Stimulated activated CD4-positive, alpha-beta T cell treated with anti-CD3 and anti-CD28 coated beads, Interleukin-1b, Interleukin-23, amount 100 ng/mL, for 4 hours (primary cell): ENCODE measurements around the gene KLF13.
A peak's percentile ranks its signal among the peaks of the same experiment; 100 is the strongest.

Source experiments
- DNase-seq, 2 donors: peaks; one replicate each; pipeline ENCODE4 v3.0.0-alpha.2; 2020; ENCODE audit warnings: low read depth in 2 of 2

Gene KLF13

DNA sequence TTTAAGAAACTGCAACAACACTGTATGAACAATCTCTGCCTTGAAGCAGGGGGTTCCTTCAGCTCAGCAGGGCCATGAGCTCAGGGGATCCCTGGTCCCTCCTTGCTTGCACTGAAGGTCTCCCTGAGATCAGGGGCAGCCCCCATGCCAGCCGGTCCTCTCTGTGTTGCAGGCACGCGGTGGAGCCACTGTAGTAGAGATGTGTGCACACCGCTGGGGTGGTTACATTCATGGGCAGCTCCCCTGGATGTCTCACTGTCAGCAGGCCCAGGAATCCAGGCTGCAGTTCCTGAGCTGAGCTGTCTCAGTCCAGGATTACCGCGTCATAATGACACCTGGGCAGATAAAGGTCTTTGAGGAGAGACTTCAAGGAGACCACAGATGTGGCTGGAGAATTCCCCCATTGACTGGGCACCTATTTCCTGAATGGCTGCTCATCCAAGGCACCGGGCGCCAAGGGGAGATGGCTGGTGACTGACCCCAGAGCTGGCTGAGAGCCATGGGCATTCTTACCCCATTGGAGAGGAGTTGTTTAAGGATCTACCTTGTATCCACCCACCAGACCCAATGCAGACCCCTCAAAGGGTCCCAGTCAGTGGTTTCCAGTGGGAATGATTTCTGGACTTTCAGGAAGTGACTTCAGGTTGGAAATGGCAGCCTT, 10.4 kb upstream of the KLF13 start:
- no peak for DNase-seq

DNA sequence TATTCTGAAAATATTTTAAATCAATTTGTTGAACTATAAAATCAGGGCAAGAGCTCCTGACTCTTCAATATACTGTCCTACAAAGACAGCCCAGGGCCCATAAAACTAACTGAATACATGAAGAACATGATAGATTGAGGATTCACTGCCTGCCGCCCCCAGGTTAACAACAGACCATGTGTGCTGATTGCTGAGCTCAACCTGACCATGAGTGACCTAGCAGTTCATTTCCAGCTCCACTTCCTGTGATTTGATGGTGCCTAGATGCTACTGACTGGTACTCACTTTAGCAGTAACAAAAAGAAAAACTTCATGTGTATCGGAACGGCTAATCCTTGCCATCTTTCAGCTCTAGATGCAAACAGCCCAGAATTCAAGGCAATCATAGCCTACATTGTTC, 9.6 kb upstream of the KLF13 start:
- DNase-seq, result no peak

DNA sequence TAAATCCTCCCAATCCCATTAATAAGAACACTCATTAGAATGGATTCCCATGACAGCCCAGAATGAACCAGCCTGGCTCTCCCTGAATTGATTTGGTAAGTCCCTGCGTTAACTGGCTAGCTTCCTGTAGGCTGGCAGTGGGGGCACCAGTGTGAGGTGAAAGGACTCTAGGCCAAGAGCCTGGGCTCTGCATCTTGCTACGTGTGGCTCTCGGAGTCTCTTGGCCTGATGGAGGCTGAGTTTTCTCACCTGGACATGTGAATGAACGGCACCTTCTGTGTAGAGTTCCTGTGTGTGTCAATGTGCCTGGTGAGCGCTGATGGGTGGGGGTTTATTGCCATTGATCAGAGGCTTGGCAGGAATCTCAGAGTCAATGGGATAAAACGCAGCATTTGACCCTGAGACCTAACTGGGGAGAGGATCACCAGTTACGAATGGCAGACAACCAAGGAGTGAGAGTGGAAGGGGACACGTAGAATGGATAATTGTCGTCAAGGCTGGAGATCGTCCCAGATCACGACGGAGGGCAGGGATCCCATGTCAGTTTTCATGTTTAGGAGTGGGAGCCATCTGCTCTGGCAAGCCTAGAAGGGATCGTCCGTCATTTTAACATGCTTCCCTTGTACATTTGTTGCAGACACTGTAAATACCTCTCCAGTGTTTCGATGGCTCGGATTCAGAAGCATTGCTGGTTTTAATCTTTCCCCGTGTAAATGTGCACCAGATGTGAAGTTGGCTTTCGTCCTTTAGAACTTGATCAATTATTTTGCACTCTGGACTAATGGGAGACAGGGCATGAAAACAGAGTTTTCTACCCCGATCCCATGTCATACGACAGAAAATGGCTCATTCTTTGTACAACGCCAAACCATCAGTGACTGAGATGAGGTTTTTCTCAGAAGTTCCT, 9.0 kb upstream of the KLF13 start:
- no peak for DNase-seq

DNA sequence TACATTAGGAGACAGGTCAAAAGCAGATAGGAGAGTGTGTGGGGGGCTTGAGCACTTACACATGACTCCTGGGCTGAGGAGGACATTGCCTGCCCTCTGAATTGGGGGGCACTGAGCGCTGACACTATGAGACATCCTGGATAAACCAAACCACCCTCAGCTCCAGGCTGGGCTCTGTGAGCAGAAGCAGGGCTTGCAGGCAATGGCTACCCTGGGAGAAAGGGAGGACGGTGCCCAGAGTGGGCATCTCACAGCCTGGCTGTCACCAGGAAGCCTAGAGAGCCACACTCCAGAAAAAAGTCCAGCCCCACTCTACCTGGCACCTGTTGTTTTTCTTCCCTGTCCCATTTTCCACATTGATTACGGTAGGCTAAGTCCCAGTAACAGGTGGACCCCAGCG, 8.2 kb upstream of the KLF13 start:
- no peak for DNase-seq

DNA sequence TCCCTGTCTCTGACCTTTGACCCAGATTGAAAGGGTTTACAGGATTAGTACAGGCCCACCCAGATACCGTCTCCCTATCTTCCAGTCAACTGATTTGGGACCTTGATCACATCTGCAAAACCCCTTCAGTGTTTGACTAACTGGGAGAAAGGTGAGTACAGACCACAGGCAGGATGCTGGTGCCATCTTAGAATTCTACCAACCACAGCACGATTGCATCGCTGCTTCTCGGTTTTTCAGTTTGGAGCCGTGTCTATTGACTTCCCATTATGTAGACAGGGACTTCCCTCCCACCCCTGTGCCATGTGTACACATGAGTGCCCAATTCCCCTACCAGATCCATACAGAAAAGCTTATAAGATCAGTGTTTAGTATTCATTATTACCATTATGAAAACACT, 6.6 kb upstream of the KLF13 start:
- DNase-seq, result no peak

DNA sequence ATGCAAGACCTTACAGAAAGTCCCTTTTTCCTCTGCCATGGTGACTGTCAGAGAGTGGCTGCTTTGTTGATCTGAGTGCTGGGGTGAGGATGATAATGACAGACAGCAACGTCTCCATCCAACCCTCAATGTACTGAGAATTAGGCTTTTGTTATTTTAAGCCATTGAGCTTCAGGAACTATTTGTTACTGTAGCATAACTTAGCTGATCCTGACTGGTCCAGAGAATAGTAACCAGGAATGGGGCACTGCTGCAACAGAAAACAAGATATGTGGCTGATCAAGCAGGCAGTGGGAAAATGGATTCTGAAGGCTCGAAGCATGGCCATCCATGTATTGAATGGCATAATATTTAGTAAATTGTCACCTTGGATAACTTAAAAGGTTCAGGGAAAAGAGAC, 5.2 kb upstream of the KLF13 start:
- no peak for DNase-seq

DNA sequence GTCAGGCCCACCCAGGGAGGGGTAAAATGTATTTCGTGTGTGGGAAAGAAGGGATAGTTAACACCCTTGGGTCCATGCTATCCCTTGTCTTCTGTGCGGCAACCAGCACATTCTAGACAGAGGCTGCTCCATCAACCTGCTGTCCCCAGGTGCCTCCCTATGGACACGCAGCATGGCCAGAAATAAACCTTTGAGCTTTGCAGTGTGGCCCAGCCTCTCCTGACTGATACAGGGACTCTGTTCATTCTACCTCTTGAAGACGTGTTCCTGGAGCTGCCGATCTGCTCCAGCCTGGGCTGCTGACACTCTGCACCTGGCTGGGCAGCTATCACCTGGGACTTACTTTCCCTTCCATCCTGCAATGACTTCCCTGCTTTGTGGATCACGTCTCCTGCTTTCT, 4.1 kb upstream of the KLF13 start:
- no peak for DNase-seq

DNA sequence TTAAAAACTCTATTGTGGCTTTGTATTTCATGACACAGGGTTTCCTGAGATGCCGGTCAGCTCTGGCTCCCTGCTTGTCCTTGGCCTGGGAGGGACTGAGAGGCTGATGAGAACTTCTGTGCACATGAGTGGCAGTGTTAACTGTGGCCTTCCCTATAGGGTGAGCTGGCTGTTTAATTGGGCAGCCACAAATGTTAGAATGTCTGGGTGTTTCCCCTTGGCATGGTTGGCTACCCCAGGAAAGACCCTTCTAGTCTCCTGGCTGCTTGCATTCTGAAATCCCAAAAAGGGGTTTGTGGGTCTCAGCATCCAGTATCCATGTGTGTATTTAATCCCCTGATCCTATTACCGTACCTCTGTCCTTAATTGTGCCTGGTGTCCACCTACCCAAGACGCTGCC, 3.0 kb upstream of the KLF13 start:
- DNase-seq, result no peak

DNA sequence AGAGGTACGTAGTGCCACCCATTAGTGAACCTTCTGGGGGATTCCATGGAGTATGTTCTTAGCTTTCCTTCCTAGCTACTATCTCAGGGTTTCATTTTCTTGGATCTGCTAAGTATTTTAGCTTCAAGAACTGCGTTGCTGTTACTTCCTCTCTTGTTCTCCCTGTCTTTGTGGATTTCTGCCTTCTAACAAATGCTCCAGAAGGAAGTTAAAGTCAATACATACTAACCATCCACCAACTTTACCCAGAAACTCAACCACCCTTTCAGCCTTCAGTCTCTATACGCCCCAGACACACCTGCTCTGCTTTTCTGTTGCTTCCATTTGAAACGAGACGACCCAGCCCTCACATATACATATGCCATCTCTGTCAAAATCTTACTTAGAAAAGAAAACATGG, 2.4 kb upstream of the KLF13 start:
- no peak for DNase-seq

DNA sequence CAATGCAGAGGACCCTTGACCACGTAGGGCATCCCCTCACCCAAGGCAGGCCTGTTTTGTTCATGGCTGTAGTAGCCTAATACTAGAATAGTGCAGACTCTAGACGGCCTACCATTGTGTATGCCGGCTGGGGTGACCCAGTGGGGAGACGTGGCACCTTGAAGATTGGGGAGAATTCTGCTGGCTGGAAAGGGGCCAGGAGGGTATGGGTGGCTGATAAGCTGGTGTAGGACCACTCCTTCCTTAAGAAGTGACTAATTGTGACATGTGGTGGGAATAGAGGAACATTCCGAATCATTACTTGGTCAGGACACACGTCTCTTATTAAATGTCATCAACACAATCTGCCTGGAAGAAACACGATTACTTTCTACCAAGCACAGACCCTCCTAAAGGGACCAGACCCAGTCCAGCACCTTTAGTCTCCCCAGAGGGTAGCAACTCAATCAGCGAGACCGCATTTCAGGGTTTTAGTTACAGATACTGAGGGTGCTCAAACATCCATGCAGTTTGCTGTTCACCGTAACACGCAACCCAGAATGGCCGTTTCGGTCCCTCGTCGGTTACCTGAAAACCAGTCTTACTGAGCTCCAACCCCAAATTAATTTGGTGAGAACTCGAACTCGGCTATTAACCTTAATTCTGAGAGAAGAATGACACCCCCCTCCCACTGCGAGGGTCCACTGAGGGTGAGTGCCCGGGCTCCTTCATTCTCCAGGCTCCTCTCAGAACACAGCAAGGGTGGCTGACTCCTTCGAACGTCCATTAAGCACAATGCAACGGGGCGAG, 1.6 kb upstream of the KLF13 start:
- DNase-seq, result no peak

DNA sequence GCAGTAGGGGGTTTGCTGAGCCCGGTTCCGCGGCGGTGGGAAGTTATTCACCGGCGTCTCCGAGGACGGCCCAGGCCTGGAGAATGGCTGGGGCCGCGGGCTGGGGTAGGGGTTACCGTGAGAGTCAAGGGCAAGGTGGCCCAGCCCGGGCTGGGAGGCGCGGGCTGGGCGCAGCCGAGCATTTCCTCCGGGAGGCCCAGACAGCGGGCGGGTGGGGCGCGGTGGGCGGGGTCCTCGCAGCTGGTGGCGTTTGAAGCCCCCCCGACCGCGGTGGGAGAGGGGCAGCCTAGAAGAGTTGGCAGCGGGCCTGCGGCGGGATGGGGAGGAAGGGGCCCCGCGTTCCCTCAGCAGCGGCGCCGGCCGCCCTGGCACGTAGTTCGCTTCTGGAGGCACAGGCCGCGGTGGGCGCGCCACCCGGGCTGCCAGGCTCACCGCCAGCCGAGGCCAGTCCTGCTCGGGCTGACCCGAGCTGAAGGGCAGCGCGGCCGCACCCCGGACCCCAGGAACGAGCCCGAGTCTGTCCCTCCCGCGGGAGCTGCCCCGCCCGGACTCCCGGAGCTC, 960 bp upstream of the KLF13 start:
- peak in 1 of 2 donors; percentile 52 for DNase-seq

DNA sequence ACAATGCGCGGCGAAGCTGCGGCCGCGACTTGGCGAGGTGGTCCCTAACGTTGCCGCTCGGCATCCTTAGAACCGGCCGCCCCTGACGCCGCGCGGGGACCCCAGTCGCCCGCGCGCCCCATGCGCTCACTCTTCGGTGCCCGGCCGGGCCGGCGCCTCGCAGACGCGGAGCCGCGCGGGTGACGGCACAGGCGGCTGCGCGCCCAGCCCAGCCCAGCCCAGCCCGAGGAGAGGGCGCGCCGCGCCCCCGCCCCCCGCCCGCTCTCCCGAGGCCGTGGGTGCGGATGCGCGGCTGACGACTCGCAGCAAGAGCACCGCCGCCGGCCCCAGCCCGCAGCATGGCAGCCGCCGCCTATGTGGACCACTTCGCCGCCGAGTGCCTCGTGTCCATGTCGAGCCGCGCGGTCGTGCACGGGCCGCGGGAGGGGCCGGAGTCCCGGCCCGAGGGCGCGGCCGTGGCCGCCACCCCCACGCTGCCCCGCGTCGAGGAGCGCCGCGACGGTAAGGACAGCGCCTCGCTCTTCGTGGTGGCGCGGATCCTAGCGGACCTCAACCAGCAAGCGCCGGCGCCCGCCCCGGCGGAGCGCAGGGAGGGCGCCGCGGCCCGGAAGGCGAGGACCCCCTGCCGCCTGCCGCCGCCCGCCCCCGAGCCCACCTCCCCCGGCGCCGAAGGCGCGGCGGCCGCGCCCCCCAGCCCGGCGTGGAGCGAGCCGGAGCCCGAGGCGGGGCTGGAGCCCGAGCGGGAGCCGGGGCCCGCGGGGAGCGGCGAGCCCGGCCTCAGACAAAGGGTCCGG, 437 bp downstream of the KLF13 start:
- DNase-seq, result peak; percentile 61 to 63

DNA sequence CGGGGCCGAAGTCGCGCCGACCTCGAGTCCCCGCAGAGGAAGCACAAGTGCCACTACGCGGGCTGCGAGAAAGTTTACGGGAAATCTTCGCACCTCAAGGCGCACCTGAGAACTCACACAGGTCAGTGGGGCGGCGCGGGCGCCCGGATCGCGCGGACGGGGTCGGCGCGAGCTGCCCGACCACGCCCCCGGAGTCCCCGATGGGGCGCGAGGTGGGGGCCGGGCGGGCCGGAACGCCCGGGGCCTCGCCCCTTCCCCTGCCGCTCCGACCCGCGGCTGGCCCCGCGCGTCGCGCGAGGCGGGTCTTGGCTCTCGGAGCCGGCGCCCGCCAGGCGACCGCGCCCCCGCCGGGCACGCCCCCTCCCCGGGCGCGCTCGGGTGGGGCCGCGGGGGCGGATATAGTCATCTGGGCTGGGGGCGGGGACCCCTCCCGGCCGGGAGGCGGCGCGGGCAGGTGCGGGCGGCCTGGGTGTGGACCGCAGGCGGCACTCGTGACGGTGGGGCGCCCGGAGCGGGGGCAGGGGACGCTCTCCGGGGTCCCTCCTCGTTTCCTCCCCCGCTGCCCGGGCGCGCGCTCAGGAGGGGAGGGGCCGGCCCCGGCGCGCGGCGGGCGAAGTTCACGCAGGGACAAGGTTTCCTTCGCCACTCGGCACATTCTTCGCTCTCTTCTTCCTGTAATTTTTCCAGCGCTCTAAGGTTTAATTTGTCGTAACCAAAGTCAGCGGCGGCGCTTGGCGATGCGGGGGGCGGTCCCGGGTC, 1.2 kb downstream of the KLF13 start:
- DNase-seq, result peak; percentile 64 to 77

DNA sequence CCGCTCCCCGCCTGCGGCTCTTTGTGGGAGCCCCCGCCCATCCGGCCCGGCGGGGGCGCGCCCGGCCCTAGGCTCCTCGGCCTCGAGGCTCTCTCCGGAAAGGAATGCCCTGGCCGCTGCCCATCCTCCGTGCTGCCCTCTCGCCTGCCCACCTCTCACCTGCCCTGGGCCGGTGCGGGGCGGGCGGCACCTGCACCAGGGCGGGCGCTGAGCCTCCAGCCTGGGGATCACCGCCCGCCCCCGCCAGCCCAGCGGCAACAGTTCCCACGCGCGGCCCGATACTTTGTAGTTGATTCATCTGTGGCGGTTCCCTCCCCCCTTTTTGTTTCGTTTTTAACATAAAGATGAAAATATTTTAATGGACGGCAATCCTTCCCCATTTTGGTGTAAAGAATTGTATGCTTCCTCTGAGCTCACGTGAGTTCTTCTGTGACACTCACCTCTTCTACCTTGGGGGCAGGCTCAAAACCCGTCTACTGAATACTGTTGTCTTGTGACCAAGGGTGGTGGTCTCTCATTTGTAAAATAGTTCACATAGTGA, 1.9 kb downstream of the KLF13 start:
- peak; percentile 74 to 79 for DNase-seq

DNA sequence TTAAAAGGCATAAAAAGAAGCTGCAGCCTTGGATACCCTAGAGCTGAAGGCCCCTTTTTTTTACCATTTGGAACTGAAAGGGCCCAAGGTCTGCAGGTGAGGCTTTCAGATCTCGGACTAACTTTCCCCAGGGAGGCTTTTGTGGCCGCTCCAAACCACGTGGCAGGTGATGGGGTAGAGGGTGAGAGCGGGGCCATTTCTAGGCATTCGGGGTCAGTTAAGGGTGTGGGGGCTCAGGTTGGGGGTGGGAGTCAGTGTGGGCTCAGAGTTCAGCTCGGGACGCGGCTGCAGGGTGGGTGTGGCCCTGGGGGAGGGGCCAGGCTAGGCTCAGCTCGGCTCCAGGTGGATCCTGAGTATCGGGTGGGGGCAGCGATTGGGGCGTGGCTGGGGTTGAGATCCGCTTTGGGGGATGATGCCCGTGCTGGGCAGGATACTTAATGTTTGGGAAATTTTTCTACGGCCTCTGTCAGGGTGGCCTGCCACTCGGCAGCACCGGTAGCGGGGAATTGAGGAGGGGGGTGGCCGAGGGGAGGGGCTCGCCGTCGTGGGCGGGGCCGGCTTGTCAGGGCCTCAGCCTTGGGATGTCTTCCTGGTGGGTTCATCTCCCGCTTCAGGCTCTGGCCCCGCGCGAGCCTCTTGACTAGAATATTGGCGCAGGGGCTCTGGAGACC, 2.5 kb downstream of the KLF13 start:
- DNase-seq, result no peak

DNA sequence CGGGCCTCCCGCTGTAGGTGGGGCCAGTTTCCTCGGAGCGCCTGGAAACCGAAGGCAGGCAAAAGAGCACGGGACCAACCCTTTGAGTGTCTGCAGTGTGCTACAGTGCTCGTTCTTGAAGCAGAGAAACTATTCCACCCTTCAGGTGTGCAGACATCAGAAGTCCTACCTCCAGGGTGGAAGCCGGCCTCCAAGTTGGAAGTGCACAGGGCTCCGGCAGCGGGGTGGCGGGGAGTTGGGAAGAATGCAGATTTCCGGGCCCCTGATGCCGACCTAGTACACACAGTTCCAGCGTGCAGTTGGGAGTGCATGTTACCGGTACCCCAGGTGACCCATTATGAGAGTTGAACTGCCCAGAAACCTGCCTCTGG, 3.0 kb downstream of the KLF13 start:
- DNase-seq, result no peak

DNA sequence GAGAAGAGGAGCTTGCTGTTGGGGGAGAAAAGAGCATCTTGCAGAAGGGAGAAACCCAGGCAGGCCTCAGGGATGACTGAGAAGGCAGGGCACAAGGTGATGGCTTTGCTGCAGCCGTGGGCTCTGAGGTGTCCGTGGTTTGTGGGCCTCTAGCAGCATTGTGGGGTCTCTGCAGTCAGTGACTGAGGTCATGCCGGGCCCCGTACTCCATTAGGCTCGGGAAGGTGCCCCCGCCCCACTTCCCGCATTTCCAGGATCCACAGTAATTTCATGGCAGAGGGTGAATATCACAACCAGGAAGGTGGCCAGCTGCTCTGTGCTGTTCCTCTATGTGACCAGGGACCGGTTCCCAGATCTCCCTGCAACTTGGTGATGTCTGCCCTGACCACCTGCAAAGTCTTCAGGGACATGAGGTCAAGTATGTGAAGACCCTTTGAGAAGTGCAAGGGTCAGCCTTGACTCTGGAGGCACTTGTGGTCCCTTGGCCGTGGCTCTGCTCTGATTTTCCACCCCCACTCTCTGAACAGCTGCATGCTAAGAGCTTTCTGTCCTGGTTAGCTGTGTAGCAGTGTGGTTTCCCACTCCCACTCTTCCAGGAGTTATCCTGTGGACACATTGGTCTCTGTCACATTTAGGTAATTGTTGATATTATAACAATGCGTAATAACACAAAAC, 3.6 kb downstream of the KLF13 start:
- no peak for DNase-seq

DNA sequence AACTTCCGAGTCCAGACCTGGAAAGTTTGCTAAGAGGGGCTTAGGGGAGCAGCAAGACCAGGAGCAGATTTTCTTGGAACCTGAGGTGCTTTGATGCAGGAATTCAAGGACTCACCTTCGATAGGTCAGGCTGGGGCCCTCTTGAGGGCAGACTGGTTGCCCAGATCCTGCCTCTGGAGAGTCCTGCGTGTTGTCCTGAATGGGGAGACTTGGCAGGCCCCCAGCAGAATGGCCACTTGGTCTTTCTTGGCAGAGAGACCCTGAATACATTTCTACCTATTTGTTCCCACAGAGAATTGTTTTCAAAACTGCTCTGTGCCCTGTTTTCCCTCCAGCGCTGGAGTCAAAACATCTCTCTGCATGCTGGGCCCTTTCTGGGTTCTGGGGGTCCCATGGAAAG, 4.2 kb downstream of the KLF13 start:
- DNase-seq, result no peak

DNA sequence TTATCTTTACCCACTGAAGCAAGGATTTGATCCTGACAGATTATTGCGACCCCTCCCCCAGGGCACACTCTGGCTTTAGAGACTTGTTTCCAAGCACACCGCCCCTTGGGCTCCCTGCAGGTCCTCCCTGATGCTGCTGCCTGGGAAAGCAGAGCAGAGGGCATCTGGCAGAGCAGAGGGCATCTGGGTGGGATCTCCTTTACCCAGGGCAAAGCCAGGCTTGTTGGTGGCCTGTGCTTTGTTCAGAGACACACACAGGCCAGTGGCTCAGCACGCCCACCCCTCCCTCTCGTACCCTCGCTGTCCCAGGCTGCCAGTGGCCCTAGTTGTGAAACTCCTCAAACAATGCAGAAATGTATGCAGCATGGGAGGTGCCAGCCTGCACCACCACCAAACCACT, 4.8 kb downstream of the KLF13 start:
- DNase-seq, result no peak
